Osteocyte (in vitro differentiated cells): ENCODE measurements around the gene GRB10. TPM values are rescaled to one million over a fixed set of nuclear protein-coding genes. Genes with fewer than 3 reads are reported as not detected.
A peak's percentile ranks its signal among the peaks of the same experiment; 100 is the strongest.

ENCODE experiments used
- DNase-seq: peaks from one replicate; pipeline ENCODE4 v3.0.0; 2021; ENCODE audit warnings: mixed read lengths; ENCODE audit not compliant: unreplicated experiment; ENCODE audit errors: extremely low spot score
- H3K27ac Mint-ChIP-seq: one replicate; pipeline ENCODE4 v1.8.0; 2021; ENCODE audit warnings: mild to moderate bottlenecking, mixed read lengths; ENCODE audit not compliant: unreplicated experiment
- H3K27me3 Mint-ChIP-seq: one replicate; pipeline ENCODE4 v1.8.0; 2021; ENCODE audit warnings: mixed read lengths; ENCODE audit not compliant: unreplicated experiment
- H3K36me3 Mint-ChIP-seq: one replicate; pipeline ENCODE4 v1.8.0; 2021; ENCODE audit warnings: mixed read lengths; ENCODE audit not compliant: unreplicated experiment
- H3K4me1 Mint-ChIP-seq: one replicate; pipeline ENCODE4 v1.8.0; 2021; ENCODE audit warnings: mixed read lengths; ENCODE audit not compliant: unreplicated experiment
- H3K4me3 Mint-ChIP-seq: one replicate; pipeline ENCODE4 v1.8.0; 2021; ENCODE audit warnings: mild to moderate bottlenecking, moderate library complexity, mixed read lengths; ENCODE audit not compliant: unreplicated experiment
- H3K9me3 Mint-ChIP-seq: one replicate; pipeline ENCODE4 v1.8.0; 2021; ENCODE audit warnings: mixed read lengths; ENCODE audit not compliant: unreplicated experiment
- CTCF ChIP-seq: fragments of 200-600 bp; sonication (generic); IDR thresholded peaks from 2 replicates; pipeline ENCODE4 v1.5.0; 2021; ENCODE audit warnings: antibody characterized with exemption, mild to moderate bottlenecking, moderate library complexity
- total RNA-seq: library from RNA; stranded (reverse); gene quantifications from 2 replicates; pipeline ENCODE4 v1.2.1, GENCODE V29; 2021

The GRB10 gene
- total RNA-seq, 1 donor from 2014 or later: 51.3 TPM

DNA sequence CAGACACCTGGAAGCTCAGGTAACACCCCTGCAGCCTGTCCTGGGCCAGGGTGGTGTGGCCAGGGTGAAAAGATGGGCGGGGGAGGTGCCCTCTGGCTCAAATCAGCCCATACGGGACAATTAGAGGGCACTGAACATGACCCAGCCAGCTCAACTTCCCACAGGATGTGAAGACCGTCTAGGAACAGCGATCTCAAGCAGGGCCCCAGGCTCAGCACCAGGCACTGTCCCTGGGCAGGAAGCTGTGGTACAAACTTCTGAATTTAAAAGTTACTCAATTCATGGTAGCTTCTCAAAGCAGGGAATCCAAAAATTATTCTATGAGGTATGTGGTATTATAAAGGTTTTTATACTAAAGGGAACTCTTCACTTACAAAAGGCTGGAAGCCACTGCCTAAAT, 5.1 kb upstream of the GRB10 start:
- TF ChIP-seq CTCF: no peak
- Mint-ChIP-seq H3K36me3 (peaks cover 10% of the 10 kb centered on the region), H3K27me3 (no peaks in the 10 kb centered on the region), H3K9me3 (peaks cover 9% of the 10 kb centered on the region), H3K4me1 (peaks cover 54% of the 10 kb centered on the region), H3K4me3 (no peak overlapping the region), H3K27ac (no peak overlapping the region)
- no peak for DNase-seq

- no peak overlapping the region for H3K27ac Mint-ChIP-seq
- H3K4me1 Mint-ChIP-seq: peaks cover 44% of the 10 kb centered on the region
- peaks cover 10% of the 10 kb centered on the region for H3K36me3 Mint-ChIP-seq
- H3K4me3 Mint-ChIP-seq: no peak overlapping the region
- no peaks in the 10 kb centered on the region for H3K27me3 Mint-ChIP-seq
- TF ChIP-seq CTCF: no peak
- DNase-seq: no peak
- peaks cover 9% of the 10 kb centered on the region for H3K9me3 Mint-ChIP-seq
Observed at GRCh38 chr7:50785346-50785745, 2.6 kb upstream of the GRB10 start.

GRCh38 chr7:50783801-50784507, 1.3 kb upstream of the GRB10 start:
- Mint-ChIP-seq H3K4me3 (no peak overlapping the region), H3K36me3 (peaks cover 10% of the 10 kb centered on the region), H3K27me3 (no peaks in the 10 kb centered on the region), H3K4me1 (peaks cover 46% of the 10 kb centered on the region), H3K27ac (peak overlapping the region; percentile 11), H3K9me3 (peaks cover 9% of the 10 kb centered on the region)
- DNase-seq: no peak
- TF ChIP-seq CTCF: no peak

DNA sequence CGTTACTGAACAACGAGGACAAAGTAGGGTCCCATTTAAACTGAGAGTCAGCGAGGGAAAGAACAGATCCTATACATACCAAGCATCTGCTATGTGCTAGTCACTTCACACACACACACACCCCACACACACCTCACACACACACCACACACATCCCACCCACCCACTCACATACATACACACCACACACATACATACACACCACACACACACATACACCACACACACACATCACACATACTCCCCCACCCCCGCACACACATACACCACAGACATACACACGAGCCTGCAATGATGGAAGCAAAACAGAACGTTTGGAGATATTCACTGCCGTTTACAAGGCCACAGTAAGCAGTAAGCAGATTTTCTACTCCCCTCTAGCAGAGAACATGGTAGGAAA, 607 bp upstream of the GRB10 start:
- Mint-ChIP-seq H3K36me3 (peaks cover 10% of the 10 kb centered on the region), H3K4me3 (peak overlapping the region; percentile 72), H3K4me1 (peaks cover 52% of the 10 kb centered on the region), H3K27ac (peak overlapping the region; percentile 60), H3K9me3 (peaks cover 9% of the 10 kb centered on the region), H3K27me3 (no peaks in the 10 kb centered on the region)
- no peak for DNase-seq
- no peak for TF ChIP-seq CTCF

- peaks cover 49% of the 10 kb centered on the region for H3K4me1 Mint-ChIP-seq
- TF ChIP-seq CTCF: no peak
- H3K36me3 Mint-ChIP-seq: peaks cover 7% of the 10 kb centered on the region
- no peak overlapping the region for H3K27ac Mint-ChIP-seq
- no peaks in the 10 kb centered on the region for H3K27me3 Mint-ChIP-seq
- peak overlapping the region; percentile 29 for H3K4me3 Mint-ChIP-seq
- peaks cover under 1% of the 10 kb centered on the region for H3K9me3 Mint-ChIP-seq
- no peak for DNase-seq
Observed at GRCh38 chr7:50781381-50782293, 1.1 kb downstream of the GRB10 start.
